ENCODE measurements around the gene PSMD3.
"Not testable (repeated sequence)": the region's sequence is repeated elsewhere in the genome, so short reads cannot be mapped to it uniquely, and the experiment has no call there.

PSMD3 gene

GRCh38 chr17:39973496-39973895 is 7.1 kb upstream of the PSMD3 start:
- Mint-ChIP-seq H3K36me3 (no peaks in the 10 kb centered on the region), H3K27me3 (no peaks in the 10 kb centered on the region), H3K27ac (no peak overlapping the region)

GRCh38 chr17:39974433-39974832 is 6.2 kb upstream of the PSMD3 start:
- Mint-ChIP-seq H3K27ac (no peak overlapping the region), H3K27me3 (no peaks in the 10 kb centered on the region), H3K9me3 (no peaks in the 10 kb centered on the region), H3K4me3 (no peak overlapping the region), H3K36me3 (no peaks in the 10 kb centered on the region), H3K4me1 (peaks cover 4% of the 10 kb centered on the region)

More at GRCh38 chr17:39973496-39973895, 7.1 kb upstream of the PSMD3 start:
- Mint-ChIP-seq H3K4me1 (peaks cover 3% of the 10 kb centered on the region), H3K4me3 (no peak overlapping the region), H3K9me3 (no peaks in the 10 kb centered on the region)

- H3K9me3 Mint-ChIP-seq: no peaks in the 10 kb centered on the region
- H3K27ac Mint-ChIP-seq: no peak overlapping the region
- H3K27me3 Mint-ChIP-seq: no peaks in the 10 kb centered on the region
- H3K4me3 Mint-ChIP-seq: no peak overlapping the region
- H3K4me1 Mint-ChIP-seq: peaks cover 13% of the 10 kb centered on the region
- H3K36me3 Mint-ChIP-seq: no peaks in the 10 kb centered on the region
Observed at GRCh38 chr17:39975801-39976200, 4.8 kb upstream of the PSMD3 start.

- Mint-ChIP-seq H3K4me3 (peak overlapping the region; percentile 70), H3K4me1 (peaks cover 33% of the 10 kb centered on the region), H3K27ac (peak overlapping the region; percentile 17), H3K27me3 (no peaks in the 10 kb centered on the region), H3K9me3 (no peaks in the 10 kb centered on the region), H3K36me3 (peaks cover 3% of the 10 kb centered on the region)
Observed at GRCh38 chr17:39979016-39979670, 1.5 kb upstream of the PSMD3 start.

GRCh38 chr17:39979893-39980350 is 685 bp upstream of the PSMD3 start:
- peaks cover 37% of the 10 kb centered on the region for H3K4me1 Mint-ChIP-seq
- no peaks in the 10 kb centered on the region for H3K9me3 Mint-ChIP-seq
- H3K4me3 Mint-ChIP-seq: peak overlapping the region; percentile 93
- H3K27me3 Mint-ChIP-seq: no peaks in the 10 kb centered on the region
- peaks cover 3% of the 10 kb centered on the region for H3K36me3 Mint-ChIP-seq
- H3K27ac Mint-ChIP-seq: peak overlapping the region; percentile 99

GRCh38 chr17:39981207-39981741 is 667 bp downstream of the PSMD3 start:
- Mint-ChIP-seq H3K4me1 (peaks cover 48% of the 10 kb centered on the region), H3K27me3 (no peaks in the 10 kb centered on the region), H3K9me3 (no peaks in the 10 kb centered on the region), H3K27ac (peak overlapping the region; percentile 99), H3K4me3 (peak overlapping the region; percentile 93), H3K36me3 (peaks cover 5% of the 10 kb centered on the region)

- H3K27ac Mint-ChIP-seq: peak overlapping the region; percentile 99
- H3K4me1 Mint-ChIP-seq: peaks cover 51% of the 10 kb centered on the region
- H3K9me3 Mint-ChIP-seq: no peaks in the 10 kb centered on the region
- H3K27me3 Mint-ChIP-seq: no peaks in the 10 kb centered on the region
- H3K36me3 Mint-ChIP-seq: peaks cover 7% of the 10 kb centered on the region
- peak overlapping the region; percentile 93 for H3K4me3 Mint-ChIP-seq
Observed at GRCh38 chr17:39981766-39982375, 1.3 kb downstream of the PSMD3 start.

GRCh38 chr17:39988206-39988810 is 7.7 kb downstream of the PSMD3 start:
- Mint-ChIP-seq H3K36me3 (peaks cover 20% of the 10 kb centered on the region), H3K9me3 (no peaks in the 10 kb centered on the region), H3K4me3 (no peak overlapping the region), H3K4me1 (peaks cover 23% of the 10 kb centered on the region), H3K27ac (peak overlapping the region; percentile 30), H3K27me3 (no peaks in the 10 kb centered on the region)

- Mint-ChIP-seq H3K4me3 (no peak overlapping the region), H3K36me3 (peaks cover 22% of the 10 kb centered on the region), H3K9me3 (no peaks in the 10 kb centered on the region)
Observed at GRCh38 chr17:39994448-39994847, 13.8 kb downstream of the PSMD3 start.

GRCh38 chr17:39995438-39995837 is 14.8 kb downstream of the PSMD3 start:
- Mint-ChIP-seq H3K36me3 (peaks cover 22% of the 10 kb centered on the region), H3K9me3 (no peaks in the 10 kb centered on the region), H3K27ac (no peak overlapping the region), H3K4me1 (no peaks in the 10 kb centered on the region), H3K4me3 (no peak overlapping the region), H3K27me3 (no peaks in the 10 kb centered on the region)

More at GRCh38 chr17:39994448-39994847, 13.8 kb downstream of the PSMD3 start:
- Mint-ChIP-seq H3K27ac (no peak overlapping the region), H3K27me3 (no peaks in the 10 kb centered on the region), H3K4me1 (no peaks in the 10 kb centered on the region)

GRCh38 chr17:39996162-39996561 is 15.6 kb downstream of the PSMD3 start:
- no peak overlapping the region for H3K4me3 Mint-ChIP-seq
- no peak overlapping the region for H3K27ac Mint-ChIP-seq
- H3K36me3 Mint-ChIP-seq: peaks cover 19% of the 10 kb centered on the region
- H3K4me1 Mint-ChIP-seq: no peaks in the 10 kb centered on the region
- H3K27me3 Mint-ChIP-seq: no peaks in the 10 kb centered on the region
- no peaks in the 10 kb centered on the region for H3K9me3 Mint-ChIP-seq

- H3K27me3 Mint-ChIP-seq: no peaks in the 10 kb centered on the region
- H3K9me3 Mint-ChIP-seq: no peaks in the 10 kb centered on the region
- H3K4me3 Mint-ChIP-seq: no peak overlapping the region
- no peak overlapping the region for H3K27ac Mint-ChIP-seq
- no peaks in the 10 kb centered on the region for H3K4me1 Mint-ChIP-seq
- H3K36me3 Mint-ChIP-seq: peaks cover 19% of the 10 kb centered on the region
Observed at GRCh38 chr17:39996800-39997199, 16.2 kb downstream of the PSMD3 start.

- Mint-ChIP-seq H3K4me1 (no peaks in the 10 kb centered on the region), H3K27ac (no peak overlapping the region), H3K36me3 (peaks cover 18% of the 10 kb centered on the region), H3K9me3 (no peaks in the 10 kb centered on the region), H3K4me3 (no peak overlapping the region), H3K27me3 (no peaks in the 10 kb centered on the region)
Observed at GRCh38 chr17:39997543-39997942, 16.9 kb downstream of the PSMD3 start.

GRCh38 chr17:39999067-39999466 is 18.5 kb downstream of the PSMD3 start:
- Mint-ChIP-seq H3K27ac (no peak overlapping the region), H3K36me3 (peaks cover 10% of the 10 kb centered on the region), H3K4me1 (no peaks in the 10 kb centered on the region), H3K27me3 (no peaks in the 10 kb centered on the region), H3K4me3 (no peak overlapping the region), H3K9me3 (no peaks in the 10 kb centered on the region)

GRCh38 chr17:40000161-40000560 is 19.6 kb downstream of the PSMD3 start:
- H3K27me3 Mint-ChIP-seq: no peaks in the 10 kb centered on the region
- H3K4me3 Mint-ChIP-seq: no peak overlapping the region
- H3K27ac Mint-ChIP-seq: no peak overlapping the region
- H3K4me1 Mint-ChIP-seq: no peaks in the 10 kb centered on the region
- H3K9me3 Mint-ChIP-seq: no peaks in the 10 kb centered on the region
- H3K36me3 Mint-ChIP-seq: peaks cover 6% of the 10 kb centered on the region

GRCh38 chr17:40001335-40001734 is 20.7 kb downstream of the PSMD3 start:
- H3K4me3 Mint-ChIP-seq, H3K27ac Mint-ChIP-seq, H3K27me3 Mint-ChIP-seq, H3K36me3 Mint-ChIP-seq, H3K9me3 Mint-ChIP-seq, H3K4me1 Mint-ChIP-seq: not testable (repeated sequence)
